Midbrain (tissue), 1 donor: ENCODE results near the gene SIRT6.
"Not testable (repeated sequence)": the region's sequence is repeated elsewhere in the genome, so short reads cannot be mapped to it uniquely, and the experiment has no call there.

Experiments
- DNase-seq: peaks from one replicate; lab custom pipeline; 2025; lab: John Stamatoyannopoulos, UW

The SIRT6 gene

GRCh38 chr19:4199699-4200293 lies 17.4 kb upstream of the SIRT6 start:
- DNase-seq = no peak

DNA sequence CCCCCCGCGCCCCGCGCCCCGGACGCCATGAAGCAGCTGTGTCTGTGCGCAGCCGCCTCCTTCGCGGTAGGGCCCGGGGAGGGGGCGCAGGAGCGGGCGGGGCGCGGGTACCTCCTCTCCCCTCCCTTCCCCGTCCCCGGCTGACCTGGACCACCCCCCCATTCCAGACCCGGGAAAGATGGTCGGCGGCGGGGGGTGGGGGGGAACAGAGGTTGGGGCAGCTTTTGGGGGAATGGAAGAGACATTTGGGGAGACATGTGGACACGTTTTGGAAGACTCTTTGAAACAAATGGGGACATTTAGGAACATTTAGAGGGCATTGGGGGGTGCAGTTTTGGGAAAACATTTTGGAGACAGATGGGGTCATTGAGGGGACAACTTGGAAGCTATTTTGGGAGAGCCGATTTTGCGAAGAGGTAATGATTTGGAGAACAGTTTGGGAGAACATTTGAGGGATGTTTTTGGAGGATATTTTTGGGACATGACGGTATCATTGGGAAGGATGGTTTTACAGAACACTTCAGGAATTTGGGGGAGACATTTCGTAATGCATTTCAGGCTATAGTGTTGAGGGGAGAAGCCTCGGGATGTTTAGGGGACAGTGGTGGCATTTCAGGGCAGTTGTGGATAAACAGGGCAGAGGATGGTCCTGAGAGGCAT lies 16.2 kb upstream of the SIRT6 start:
- no peak for DNase-seq

GRCh38 chr19:4197625-4198466 lies 15.5 kb upstream of the SIRT6 start:
- DNase-seq = no peak

DNA sequence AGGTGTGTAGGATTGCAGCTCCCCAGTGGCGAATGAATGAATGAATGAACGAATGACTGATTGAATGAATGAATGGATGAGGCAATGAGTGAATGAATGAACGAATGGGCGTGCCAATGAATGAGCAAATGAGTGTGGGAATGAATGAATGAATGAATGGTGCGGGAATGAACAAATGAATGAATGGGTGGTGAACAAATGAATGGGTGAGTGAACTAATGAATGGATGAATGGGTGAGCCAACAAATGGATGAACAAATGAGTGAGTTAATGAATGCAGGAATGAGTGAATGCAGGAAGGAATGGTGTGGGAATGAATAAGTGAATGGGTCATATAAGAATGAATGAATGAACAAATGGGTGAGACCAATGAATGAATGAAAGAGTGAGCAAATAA lies 14.9 kb upstream of the SIRT6 start:
- no peak for DNase-seq

DNA sequence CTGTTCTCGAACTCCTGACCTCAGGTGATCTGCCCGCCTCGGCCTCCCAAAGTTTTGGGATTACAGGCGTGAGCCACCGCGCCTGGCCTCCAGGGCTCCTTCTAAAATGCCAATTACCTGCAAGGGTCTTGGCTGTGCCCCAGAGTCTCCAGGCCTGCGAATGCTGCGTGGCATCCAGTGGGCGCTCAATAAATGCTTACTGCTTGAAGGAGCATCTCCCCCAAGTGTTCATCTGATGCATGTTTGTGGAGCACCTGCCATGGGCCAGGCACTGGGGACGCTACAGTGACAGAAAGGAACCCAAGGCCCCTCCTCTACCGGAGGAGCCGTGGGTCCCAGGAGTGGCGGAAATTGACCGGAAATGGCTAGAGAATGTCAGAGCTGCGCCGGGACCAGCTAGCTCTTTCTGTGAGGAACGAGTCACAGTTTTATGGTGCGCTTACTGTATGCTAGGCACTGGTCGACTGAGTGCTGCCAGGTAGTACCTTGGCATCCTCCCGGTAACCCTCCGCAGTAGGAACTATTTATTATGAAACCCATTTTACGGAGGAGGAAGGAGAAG lies 14.3 kb upstream of the SIRT6 start:
- DNase-seq = no peak

- DNase-seq = no peak
Measured at GRCh38 chr19:4196009-4196408, 13.6 kb upstream of the SIRT6 start.

GRCh38 chr19:4194353-4194752 lies 12.0 kb upstream of the SIRT6 start:
- DNase-seq = no peak

DNA sequence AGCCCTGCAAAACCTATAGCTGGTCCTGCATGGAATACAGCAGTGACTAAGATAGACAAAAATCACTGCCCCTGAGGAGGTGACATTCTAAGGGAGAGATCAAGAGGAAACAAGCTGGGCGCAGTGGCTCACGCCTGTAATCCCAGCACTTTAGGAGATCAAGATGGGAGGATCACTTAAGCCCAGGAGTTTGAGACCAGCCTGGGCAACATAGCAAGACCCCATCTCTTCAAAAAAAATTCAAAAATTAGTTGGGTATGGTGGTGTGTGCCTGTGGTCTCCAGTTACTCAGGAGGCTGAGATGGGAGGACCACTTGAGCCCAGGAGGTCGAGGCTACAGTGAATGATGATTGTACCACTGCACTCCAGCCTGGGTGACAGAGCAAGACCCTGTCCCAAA lies 10.2 kb upstream of the SIRT6 start:
- not testable (repeated sequence) for DNase-seq

DNA sequence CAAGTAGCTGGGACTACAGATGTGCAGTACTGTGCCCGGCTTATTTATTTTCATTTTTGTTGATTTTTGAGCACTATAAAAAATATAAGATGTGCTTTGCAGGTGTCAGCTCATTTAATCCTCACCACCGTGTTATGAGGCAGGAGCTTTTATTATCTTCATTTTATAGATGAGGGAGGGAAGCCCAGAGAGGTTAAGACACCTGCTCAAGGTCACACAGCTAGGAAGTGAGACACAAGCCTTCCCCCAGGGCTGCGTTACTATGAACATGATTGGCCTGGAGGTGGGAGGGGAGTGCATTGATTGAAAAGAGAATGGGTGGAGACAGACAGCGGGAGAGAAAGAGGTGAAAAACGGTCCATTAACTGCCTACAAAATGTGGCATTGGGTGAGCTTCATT lies 7.3 kb upstream of the SIRT6 start:
- no peak for DNase-seq

- DNase-seq = no peak
Measured at GRCh38 chr19:4187313-4188122, 5.2 kb upstream of the SIRT6 start.

DNA sequence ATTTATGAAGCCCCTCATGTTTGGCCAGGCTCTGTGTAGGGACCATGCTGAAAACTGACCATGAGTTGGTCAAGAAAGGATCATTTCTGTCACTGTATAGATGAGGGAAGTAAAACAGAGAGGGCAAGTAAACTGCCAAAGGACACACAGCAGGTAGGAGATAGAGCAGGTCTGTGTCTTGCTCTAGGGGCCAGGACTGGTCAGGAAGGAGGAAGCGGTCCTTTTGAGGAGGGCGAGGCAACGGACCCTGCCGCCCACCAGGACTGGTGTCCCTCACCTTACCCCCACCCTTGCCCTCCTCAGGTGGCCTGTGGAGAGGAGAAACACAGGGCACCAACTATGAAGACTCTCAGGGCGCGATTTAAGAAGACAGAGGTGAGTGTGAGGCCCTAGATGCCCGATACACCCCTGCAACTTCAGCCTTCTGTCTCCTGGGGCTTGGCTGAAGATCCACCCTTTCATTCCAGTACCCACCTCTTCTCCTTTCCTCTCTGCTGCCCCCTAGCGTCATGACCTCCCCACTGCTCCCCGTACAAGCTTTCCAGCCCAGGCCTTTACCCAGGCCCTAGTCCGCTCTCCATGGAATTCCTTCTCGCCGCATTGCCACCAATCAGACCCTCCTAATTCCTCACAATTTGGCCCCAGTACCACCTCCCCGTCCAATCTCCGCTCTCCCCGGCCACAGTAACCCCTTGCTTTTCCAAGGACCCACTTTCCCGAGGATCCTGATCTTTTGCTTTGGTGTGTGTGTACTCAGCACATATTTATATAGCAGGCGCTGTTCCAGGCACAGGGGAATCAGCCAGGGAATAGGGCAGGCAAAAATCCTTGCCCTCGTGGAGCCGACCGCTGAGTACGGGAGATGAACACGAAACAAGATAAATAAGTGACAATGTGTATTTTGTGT lies 4.0 kb upstream of the SIRT6 start:
- peak; percentile 59 for DNase-seq

DNA sequence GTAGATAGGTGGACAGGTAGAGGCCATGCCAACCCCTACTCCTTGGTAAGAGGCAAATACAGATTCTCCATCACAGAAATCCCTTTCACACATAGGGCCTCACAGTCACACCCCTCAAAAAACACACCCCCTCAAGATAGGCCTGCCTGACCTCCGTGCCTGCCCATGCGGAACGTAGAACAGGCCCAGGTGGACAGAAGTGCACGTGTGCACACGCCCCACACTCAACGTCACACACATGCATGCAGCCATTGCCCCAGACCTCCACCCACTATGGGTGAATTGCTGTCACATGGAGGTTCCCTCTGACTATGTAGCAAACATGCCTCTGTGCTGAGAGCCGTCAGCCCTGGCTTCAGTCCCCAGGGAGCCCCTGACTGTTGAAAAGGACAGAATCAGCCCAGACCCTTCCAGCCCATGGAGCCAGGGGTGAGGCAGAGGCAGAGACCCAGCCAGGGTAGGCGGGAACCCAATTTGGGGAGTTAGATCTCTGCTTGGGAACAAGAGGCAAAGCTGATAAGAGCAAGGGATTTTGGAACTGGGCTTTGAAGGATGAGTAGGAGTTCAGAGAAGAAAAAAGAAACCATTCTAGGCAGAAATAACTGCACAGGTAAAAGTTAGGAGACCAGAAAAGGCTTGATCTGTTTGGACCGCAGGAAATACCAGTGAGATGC lies 3.2 kb upstream of the SIRT6 start:
- no peak for DNase-seq

GRCh38 chr19:4184718-4185352 lies 2.5 kb upstream of the SIRT6 start:
- no peak for DNase-seq

GRCh38 chr19:4183967-4184717 lies 1.8 kb upstream of the SIRT6 start:
- DNase-seq = no peak

- DNase-seq = no peak
Measured at GRCh38 chr19:4181053-4181508, 1.3 kb downstream of the SIRT6 start.

- DNase-seq = no peak
Measured at GRCh38 chr19:4178990-4179389, 3.4 kb downstream of the SIRT6 start.

GRCh38 chr19:4177146-4177545 lies 5.2 kb downstream of the SIRT6 start:
- DNase-seq = no peak

- DNase-seq = no peak
Measured at GRCh38 chr19:4175669-4175931, 6.8 kb downstream of the SIRT6 start.
